Choroid plexus epithelial cell (primary cell): ENCODE data around the gene RSF1.

Experiments
- DNase-seq: peaks from one replicate; pipeline ENCODE4 v3.0.0-alpha.2; 2010; ENCODE audit warnings: low read depth
- H3K4me3 ChIP-seq: 2 replicates; pipeline ENCODE4 v1.5.1; 2011; ENCODE audit warnings: low read depth, mild to moderate bottlenecking, control low read depth, low read length, moderate library complexity
- TF ChIP-seq, protein P1 (sequence below): conservative IDR thresholded peaks from 2 replicates; pipeline ENCODE4 v1.5.1; 2011; ENCODE audit warnings: low read depth, mild to moderate bottlenecking, control low read depth, inconsistent platforms, low read length, moderate library complexity

The RSF1 gene

DNA sequence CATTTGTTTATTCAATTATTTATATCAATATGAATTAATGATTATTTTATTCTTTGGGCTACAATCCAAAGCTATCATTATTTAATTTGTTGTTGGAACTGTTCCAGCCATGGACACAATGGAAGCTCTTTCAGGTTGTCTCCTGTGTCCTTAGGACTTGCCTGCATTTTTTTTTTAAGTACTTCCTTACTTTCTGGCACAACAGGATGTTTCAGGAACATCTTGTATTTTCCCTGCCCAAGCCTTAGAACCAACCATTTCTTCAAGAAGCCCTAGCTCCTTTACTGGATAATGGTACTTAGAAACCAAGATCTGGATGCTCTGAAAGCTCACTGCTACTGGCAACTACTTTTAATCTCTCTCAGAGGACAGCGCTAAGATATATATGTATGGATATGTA, 125.1 kb downstream of the RSF1 start:
- DNase-seq, result no peak
- TF ChIP-seq, protein P1, sequence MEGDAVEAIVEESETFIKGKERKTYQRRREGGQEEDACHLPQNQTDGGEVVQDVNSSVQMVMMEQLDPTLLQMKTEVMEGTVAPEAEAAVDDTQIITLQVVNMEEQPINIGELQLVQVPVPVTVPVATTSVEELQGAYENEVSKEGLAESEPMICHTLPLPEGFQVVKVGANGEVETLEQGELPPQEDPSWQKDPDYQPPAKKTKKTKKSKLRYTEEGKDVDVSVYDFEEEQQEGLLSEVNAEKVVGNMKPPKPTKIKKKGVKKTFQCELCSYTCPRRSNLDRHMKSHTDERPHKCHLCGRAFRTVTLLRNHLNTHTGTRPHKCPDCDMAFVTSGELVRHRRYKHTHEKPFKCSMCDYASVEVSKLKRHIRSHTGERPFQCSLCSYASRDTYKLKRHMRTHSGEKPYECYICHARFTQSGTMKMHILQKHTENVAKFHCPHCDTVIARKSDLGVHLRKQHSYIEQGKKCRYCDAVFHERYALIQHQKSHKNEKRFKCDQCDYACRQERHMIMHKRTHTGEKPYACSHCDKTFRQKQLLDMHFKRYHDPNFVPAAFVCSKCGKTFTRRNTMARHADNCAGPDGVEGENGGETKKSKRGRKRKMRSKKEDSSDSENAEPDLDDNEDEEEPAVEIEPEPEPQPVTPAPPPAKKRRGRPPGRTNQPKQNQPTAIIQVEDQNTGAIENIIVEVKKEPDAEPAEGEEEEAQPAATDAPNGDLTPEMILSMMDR, result no peak
- H3K4me3 ChIP-seq, result no peak overlapping the region

DNA sequence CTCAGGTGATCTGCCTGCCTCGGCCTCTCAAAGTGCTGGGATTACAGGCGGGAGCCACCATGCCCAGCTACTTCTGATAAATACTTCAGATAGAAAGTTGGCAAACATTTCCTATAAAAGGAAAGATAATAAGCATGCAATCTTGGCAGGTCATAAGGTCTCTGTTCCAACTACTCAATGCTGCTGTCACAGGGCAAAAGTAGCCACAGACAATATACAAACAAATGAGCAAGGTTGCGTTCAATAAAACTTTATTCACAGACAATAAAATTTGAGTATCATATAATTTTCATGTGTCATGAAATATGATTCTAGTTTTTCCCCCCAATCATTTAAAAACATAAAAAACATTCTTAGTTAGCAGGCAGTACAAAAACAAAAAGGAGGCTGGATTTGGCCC, 129.9 kb downstream of the RSF1 start:
- no peak overlapping the region for H3K4me3 ChIP-seq
- DNase-seq, result no peak
- TF ChIP-seq, protein P1, result no peak

DNA sequence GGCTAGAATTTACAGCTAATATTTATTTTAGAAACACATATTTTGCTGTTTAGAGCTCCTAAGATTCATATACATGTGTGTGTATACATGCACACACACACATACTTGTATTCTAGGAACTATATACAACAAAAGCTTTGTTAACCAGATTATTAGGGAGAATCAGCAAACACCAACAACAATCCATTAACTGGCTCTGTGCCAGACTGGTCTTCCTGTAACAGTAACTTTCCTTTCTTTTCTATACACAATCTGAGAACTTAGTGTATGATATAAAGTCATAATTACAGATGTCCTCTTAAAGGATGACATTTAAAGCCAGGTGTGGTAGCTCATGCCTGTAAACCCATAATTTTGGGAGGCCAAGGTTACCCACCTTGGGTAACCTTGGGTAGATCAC, 133.4 kb downstream of the RSF1 start:
- TF ChIP-seq, protein P1, result no peak
- H3K4me3 ChIP-seq, result no peak overlapping the region
- DNase-seq, result no peak

DNA sequence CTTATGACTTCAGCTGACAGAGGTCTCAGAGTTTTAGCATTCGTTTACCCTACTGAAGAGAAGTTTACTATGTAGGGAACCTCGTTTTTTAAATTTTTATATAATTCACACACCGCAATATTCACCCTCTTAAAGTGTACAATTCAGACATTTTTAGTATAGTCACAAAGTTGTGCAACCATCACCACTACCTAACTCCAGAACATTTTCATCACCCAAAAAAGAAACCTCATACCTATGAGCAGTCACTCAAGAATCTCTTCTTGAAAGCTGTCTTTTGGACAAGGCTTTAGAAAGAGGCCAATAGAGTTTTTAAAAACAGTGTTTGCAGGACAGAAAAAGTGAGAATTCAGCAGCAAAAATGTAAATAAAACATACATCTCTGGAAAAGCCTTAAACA, 143.4 kb downstream of the RSF1 start:
- DNase-seq, result peak; percentile 33
- TF ChIP-seq, protein P1, result no peak

DNA sequence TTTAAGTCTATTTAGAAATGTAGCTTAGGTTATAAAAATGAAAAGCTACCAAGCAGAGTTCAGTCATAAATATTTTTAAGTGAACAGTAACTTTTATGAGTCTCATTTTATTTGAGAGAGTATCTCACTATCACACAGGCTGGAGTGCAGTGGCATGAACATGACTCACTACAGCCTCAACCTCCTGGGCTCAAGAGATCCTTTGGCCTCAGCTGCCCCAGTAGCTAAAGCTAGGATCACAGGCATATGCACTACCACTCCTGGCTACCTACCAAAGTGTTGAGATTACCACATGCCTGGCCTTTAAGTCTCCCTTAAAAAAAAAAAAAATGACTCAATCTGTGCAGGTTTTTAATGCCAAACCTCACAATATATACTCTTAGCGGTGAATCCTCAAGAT, 148.3 kb downstream of the RSF1 start:
- TF ChIP-seq, protein P1, result no peak
- DNase-seq, result peak; percentile 97
- no peak overlapping the region for H3K4me3 ChIP-seq

More for the DNA sequence above, 143.4 kb downstream of the RSF1 start:
- H3K4me3 ChIP-seq, result no peak overlapping the region

DNA sequence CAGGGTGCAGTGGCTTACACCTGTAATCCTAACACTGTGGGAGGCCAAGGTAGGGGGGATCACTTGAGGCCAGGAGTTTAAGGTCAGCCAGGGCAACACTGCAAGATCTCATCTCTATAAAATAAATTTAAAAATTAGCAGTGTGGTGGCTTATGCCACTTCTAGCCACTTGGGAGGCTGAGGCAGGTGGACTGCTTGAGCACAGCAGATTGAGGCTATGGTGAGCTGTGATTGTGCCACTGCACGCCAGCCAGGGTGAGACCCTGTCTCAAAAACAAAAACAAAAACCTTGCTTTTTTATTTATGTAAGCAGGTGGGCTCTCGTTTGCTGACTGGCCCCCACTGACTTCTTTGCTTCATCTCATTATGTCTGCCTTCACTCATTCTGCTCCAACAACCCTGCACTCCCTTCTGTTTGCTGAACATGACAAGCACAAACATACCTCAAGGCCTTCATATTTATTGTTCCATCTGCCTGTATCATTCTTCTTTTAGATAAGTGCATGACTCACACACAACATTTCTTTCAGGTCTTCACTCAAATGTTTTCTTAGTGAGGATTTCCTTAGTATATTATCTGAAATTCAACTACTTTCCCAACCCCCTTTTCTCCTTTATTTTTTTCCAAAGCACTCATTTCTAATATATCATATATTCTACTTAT, 150.5 kb downstream of the RSF1 start:
- peak; percentile 73 for DNase-seq
- TF ChIP-seq, protein P1, result no peak

DNA sequence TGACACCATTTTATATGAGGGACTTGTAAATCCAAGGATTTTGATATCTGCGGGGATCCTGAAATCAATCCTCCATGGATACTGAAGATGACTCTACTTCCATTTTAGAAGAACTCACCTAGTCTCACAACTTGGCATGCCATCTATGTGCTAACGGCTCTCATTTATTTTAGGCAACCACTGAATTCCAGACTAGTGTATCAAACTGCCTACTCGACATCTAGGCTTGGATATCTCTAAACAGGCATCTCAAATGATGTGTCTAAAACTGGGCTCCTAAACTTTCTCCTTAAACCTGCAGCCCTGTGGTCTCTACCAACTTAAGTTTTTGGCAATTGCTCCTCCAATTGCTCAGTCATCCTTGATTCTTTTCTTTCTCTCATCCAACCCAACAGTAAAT, 151.8 kb downstream of the RSF1 start:
- DNase-seq, result peak; percentile 46
- H3K4me3 ChIP-seq, result no peak overlapping the region
- TF ChIP-seq, protein P1, result no peak

More for the DNA sequence above, 150.5 kb downstream of the RSF1 start:
- H3K4me3 ChIP-seq, result no peak overlapping the region
